Measurements from ENCODE around the gene BARHL1. TPM values are rescaled to one million over a fixed set of nuclear protein-coding genes. Genes with fewer than 3 reads are reported as not detected.

The BARHL1 gene
- polyA plus RNA-seq, 1 donor, result 0.01 TPM

DNA sequence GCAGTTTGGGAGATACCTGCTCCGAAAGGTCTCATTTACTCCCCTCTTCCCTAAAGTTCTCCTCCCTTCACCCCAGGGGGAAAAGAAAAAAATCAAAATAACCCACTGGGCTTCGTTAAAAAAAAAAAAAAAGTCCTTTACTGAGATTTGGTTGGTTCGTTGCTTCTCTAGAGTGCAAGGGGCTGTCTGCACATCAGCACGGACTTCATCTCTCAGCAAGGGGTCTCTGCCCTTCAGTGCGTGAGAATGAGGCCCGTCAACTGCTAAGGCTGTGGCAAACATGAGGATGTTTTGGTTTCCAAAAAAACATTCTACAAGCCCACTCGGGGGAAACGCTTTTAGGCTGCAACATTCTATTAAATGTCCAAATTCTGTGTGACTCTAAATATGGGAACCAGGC lies 10.0 kb downstream of the BARHL1 start:
- DNase-seq, result no peak
- no peaks in the 10 kb centered on the region for H3K4me1 ChIP-seq (ENCODE audit: control insufficient read depth, insufficient read depth, low read length)
- H3K36me3 ChIP-seq (ENCODE audit: control insufficient read depth, insufficient read depth, low read length), result peaks cover 17% of the 10 kb centered on the region
- H3K4me3 ChIP-seq (ENCODE audit: low read length), result no peak overlapping the region
- H3K9me3 ChIP-seq (ENCODE audit: control insufficient read depth, low read depth, low read length), result no peaks in the 10 kb centered on the region
- H3K27me3 ChIP-seq (ENCODE audit: control insufficient read depth, insufficient read depth, low read length), result peaks cover 50% of the 10 kb centered on the region
- WGBS (ENCODE audit: insufficient coverage, low lambda C conversion rate), result no CpG with 5 or more reads among the region's 8 CpGs
- no peak overlapping the region for H3K27ac ChIP-seq (ENCODE audit: low read length)

DNA sequence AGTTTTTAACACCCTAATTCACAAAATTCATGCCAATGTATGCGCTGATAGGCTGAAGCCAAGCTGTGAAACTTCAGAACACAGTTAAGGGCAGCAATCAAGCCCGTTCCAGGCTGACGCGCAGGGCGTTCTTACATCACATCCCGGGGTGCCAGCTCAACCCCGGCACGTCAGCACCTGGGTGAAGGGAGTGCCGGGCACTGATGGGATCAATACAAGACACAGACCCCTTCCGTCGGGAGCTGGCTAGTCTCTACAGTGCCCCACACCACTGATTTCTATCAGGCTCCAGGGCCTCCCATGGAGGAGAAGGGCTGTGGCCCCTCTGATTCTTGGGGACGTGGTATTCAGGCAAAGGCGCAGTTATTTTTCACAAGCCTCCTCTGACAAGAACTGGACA lies 12.0 kb downstream of the BARHL1 start:
- no peak for DNase-seq
- no peaks in the 10 kb centered on the region for H3K4me1 ChIP-seq (ENCODE audit: control insufficient read depth, insufficient read depth, low read length)
- H3K27ac ChIP-seq (ENCODE audit: low read length), result no peak overlapping the region
- H3K4me3 ChIP-seq (ENCODE audit: low read length), result no peak overlapping the region
- no CpG with 5 or more reads among the region's 13 CpGs for WGBS (ENCODE audit: insufficient coverage, low lambda C conversion rate)
- no peaks in the 10 kb centered on the region for H3K9me3 ChIP-seq (ENCODE audit: control insufficient read depth, low read depth, low read length)
- H3K27me3 ChIP-seq (ENCODE audit: control insufficient read depth, insufficient read depth, low read length), result peaks cover 30% of the 10 kb centered on the region
- peaks cover 18% of the 10 kb centered on the region for H3K36me3 ChIP-seq (ENCODE audit: control insufficient read depth, insufficient read depth, low read length)

DNA sequence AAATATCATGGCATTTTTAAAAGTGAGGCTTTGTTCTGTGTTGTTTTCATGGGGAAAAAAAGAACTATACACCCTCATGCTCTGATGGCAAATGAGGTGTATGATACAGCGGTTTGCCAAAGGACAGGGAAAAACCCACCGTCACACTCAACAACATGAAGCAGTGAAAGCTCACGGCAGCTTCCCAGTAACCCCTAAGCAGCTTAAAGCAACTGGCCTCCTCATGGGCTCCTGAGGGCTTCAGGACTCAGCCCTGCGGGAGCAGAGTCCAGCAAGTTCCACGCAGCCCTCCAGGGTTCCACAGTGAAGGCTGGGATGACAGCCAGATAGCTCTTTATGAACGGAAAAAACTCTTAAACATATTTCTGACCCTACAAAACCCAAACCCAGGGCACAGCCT lies 12.9 kb downstream of the BARHL1 start:
- Histone ChIP-seq H3K36me3 (ENCODE audit: control insufficient read depth, insufficient read depth, low read length) (peaks cover 25% of the 10 kb centered on the region), H3K27me3 (ENCODE audit: control insufficient read depth, insufficient read depth, low read length) (peaks cover 21% of the 10 kb centered on the region), H3K4me1 (ENCODE audit: control insufficient read depth, insufficient read depth, low read length) (no peaks in the 10 kb centered on the region), H3K9me3 (ENCODE audit: control insufficient read depth, low read depth, low read length) (no peaks in the 10 kb centered on the region), H3K4me3 (ENCODE audit: low read length) (no peak overlapping the region), H3K27ac (ENCODE audit: low read length) (no peak overlapping the region)
- WGBS (ENCODE audit: insufficient coverage, low lambda C conversion rate), result no CpG with 5 or more reads among the region's 6 CpGs
- no peak for DNase-seq

DNA sequence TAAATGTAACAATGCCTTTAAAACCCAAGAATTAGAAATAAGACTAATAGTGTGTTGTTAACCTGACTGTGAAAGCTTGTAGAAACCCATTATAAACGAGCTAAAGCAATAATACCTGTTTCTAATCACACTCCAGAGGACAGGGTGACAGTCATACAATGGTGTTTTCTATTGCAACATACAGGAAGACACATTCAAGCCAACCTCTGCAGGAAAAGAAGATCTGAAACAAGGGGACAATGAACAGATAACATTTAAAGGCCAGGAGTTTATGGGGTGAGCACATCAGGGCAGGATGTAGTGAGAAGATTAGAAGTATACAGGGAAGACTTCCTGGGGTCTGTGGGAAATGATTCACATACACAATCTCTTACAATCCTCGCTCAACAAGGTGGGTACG lies 13.8 kb downstream of the BARHL1 start:
- Histone ChIP-seq H3K4me3 (ENCODE audit: low read length) (no peak overlapping the region), H3K9me3 (ENCODE audit: control insufficient read depth, low read depth, low read length) (no peaks in the 10 kb centered on the region), H3K27ac (ENCODE audit: low read length) (no peak overlapping the region), H3K4me1 (ENCODE audit: control insufficient read depth, insufficient read depth, low read length) (no peaks in the 10 kb centered on the region), H3K36me3 (ENCODE audit: control insufficient read depth, insufficient read depth, low read length) (peaks cover 34% of the 10 kb centered on the region), H3K27me3 (ENCODE audit: control insufficient read depth, insufficient read depth, low read length) (peaks cover 14% of the 10 kb centered on the region)
- DNase-seq, result no peak
- 29% methylated on average over 1 of the region's 3 CpGs for WGBS (ENCODE audit: insufficient coverage, low lambda C conversion rate)

DNA sequence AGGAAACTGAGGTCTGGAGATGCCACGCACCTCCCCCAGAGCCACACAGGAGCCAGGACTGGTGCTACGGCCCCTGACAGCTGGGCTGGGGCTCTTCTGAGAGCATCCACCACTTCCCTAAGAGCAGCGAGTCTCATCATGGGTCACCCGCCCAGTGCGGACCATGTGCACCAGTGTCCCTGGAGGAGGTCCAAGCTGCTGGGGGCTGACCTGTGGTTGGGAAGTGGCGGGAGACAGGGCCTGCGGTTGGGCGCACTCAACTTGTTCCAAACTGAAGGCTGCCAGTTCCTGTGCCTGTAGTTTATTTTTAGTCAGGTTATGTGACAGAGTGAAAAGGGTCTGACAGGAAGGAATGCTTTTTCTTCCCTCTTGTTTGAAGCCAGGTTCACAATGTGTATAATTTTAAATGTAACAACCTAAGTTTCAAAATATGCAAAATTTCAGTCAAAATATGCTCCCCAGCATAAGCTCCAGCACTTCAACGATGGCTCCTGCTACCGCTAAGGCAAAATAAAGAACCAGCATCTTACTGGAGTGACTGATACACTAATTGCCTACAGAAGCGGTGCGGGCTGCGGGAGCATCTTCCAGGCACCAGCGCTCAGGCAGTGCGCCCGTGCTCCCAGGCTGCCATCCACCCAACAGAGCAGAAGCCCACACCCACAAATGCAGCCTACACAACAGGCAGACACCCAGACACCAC lies 14.8 kb downstream of the BARHL1 start:
- H3K4me1 ChIP-seq (ENCODE audit: control insufficient read depth, insufficient read depth, low read length), result no peaks in the 10 kb centered on the region
- H3K27me3 ChIP-seq (ENCODE audit: control insufficient read depth, insufficient read depth, low read length), result peaks cover 4% of the 10 kb centered on the region
- no peak overlapping the region for H3K27ac ChIP-seq (ENCODE audit: low read length)
- WGBS (ENCODE audit: insufficient coverage, low lambda C conversion rate), result no CpG with 5 or more reads among the region's 16 CpGs
- H3K9me3 ChIP-seq (ENCODE audit: control insufficient read depth, low read depth, low read length), result no peaks in the 10 kb centered on the region
- H3K4me3 ChIP-seq (ENCODE audit: low read length), result no peak overlapping the region
- DNase-seq, result no peak
- H3K36me3 ChIP-seq (ENCODE audit: control insufficient read depth, insufficient read depth, low read length), result peaks cover 41% of the 10 kb centered on the region

DNA sequence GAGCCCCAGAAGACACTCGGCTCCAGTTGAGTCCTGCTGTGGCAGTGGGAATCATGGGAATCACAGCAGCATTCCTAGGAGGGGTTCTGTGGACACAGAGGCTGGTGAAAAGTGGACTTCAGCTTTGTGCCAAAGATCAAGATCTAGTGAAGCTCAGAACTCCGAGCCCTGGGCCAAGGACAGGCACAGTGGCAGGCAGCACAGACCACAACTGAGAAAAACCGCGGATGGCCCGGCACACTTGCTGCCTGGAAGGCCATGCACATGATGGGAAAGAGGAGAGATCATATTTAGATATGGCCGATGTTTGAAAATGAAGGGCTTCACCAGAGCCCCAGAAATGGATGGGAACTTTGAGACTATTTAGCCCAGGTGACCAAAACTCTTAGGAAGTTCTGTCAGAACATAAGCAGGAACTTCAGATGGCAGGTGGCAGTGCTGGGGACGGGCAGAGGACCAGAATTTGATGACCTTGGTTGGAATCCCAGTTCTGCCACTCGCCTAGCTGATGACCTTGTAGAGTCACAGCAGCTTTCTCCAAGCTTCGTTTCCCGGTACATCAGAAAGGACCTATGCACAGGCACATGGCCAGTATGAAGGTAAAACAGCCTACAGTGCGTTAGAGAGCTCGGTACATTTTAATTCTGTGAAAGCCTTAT lies 18.0 kb downstream of the BARHL1 start:
- H3K9me3 ChIP-seq (ENCODE audit: control insufficient read depth, low read depth, low read length), result no peaks in the 10 kb centered on the region
- DNase-seq, result no peak
- WGBS (ENCODE audit: insufficient coverage, low lambda C conversion rate), result no CpG with 5 or more reads among the region's 12 CpGs
- H3K27ac ChIP-seq (ENCODE audit: low read length), result no peak overlapping the region
- H3K4me1 ChIP-seq (ENCODE audit: control insufficient read depth, insufficient read depth, low read length), result no peaks in the 10 kb centered on the region
- no peak overlapping the region for H3K4me3 ChIP-seq (ENCODE audit: low read length)
- peaks cover 42% of the 10 kb centered on the region for H3K36me3 ChIP-seq (ENCODE audit: control insufficient read depth, insufficient read depth, low read length)
- H3K27me3 ChIP-seq (ENCODE audit: control insufficient read depth, insufficient read depth, low read length), result no peaks in the 10 kb centered on the region

DNA sequence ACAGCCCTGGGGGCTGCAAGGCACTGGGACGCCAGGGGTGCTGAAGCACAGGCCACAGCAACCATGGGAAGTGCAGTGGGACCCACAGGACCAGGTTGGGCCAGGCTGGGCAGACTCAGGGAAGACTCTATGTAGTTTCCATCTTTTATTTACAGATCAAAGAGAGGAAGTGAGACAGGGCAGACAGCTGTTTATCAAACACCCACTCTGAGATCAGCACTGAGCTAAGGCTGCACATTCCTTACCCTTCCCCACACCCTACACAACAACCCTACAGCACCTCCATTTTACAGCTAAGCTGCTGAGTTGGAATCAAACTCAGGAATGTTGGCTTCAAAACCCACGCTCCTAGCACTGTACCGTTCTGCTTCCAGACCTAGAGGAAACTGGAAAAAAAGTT lies 19.8 kb downstream of the BARHL1 start:
- DNase-seq, result no peak
- peaks cover 50% of the 10 kb centered on the region for H3K36me3 ChIP-seq (ENCODE audit: control insufficient read depth, insufficient read depth, low read length)

DNA sequence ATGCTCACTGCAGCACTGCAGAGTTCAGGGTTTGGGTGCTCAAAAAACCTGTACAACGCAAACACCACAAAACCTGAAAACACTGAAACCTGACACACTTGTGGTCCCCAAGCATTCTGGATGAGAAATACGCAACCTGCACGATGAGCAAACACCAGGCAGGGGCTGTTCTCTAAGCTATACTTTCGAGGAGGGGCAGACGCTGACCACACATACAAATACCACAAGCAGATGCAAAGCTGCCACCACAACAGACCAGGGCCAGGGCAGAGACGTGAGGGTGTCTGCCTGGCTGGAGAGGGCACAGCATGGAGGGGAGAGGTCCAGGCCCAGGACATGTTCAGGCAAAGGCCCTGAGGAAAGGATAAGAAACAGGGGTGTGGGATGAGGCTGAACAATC lies 23.0 kb downstream of the BARHL1 start:
- no peaks in the 10 kb centered on the region for H3K4me1 ChIP-seq (ENCODE audit: control insufficient read depth, insufficient read depth, low read length)
- peaks cover 61% of the 10 kb centered on the region for H3K36me3 ChIP-seq (ENCODE audit: control insufficient read depth, insufficient read depth, low read length)
- H3K4me3 ChIP-seq (ENCODE audit: low read length), result no peak overlapping the region
- WGBS (ENCODE audit: insufficient coverage, low lambda C conversion rate), result no CpG with 5 or more reads among the region's 6 CpGs
- H3K9me3 ChIP-seq (ENCODE audit: control insufficient read depth, low read depth, low read length), result no peaks in the 10 kb centered on the region
- no peak for DNase-seq
- H3K27ac ChIP-seq (ENCODE audit: low read length), result no peak overlapping the region
- no peaks in the 10 kb centered on the region for H3K27me3 ChIP-seq (ENCODE audit: control insufficient read depth, insufficient read depth, low read length)

More for the DNA sequence above, 19.8 kb downstream of the BARHL1 start:
- Histone ChIP-seq H3K27me3 (ENCODE audit: control insufficient read depth, insufficient read depth, low read length) (no peaks in the 10 kb centered on the region), H3K4me1 (ENCODE audit: control insufficient read depth, insufficient read depth, low read length) (no peaks in the 10 kb centered on the region), H3K4me3 (ENCODE audit: low read length) (no peak overlapping the region), H3K27ac (ENCODE audit: low read length) (no peak overlapping the region), H3K9me3 (ENCODE audit: control insufficient read depth, low read depth, low read length) (no peaks in the 10 kb centered on the region)
- WGBS (ENCODE audit: insufficient coverage, low lambda C conversion rate), result no CpG with 5 or more reads among the region's 3 CpGs

DNA sequence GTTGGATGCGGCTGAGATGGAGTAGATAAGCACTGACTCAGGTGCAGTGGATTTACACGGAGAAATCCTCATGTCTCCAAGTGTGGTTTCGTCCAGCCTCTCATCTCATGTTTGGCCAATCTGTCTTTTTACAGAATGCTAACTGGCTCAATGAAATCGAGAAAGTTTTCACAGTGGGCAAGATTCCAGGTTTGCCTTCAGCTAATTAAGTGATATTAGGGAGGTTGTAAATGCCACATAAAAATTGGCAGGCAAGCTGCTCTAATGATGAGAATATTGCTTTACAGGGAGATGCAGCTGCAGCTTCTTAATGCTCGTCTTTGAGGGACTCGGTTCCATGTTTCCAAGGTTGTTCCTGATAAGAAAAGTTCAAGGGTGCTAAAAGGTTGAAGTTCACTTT lies 23.7 kb downstream of the BARHL1 start:
- H3K4me3 ChIP-seq (ENCODE audit: low read length), result no peak overlapping the region
- H3K36me3 ChIP-seq (ENCODE audit: control insufficient read depth, insufficient read depth, low read length), result peaks cover 61% of the 10 kb centered on the region
- H3K9me3 ChIP-seq (ENCODE audit: control insufficient read depth, low read depth, low read length), result no peaks in the 10 kb centered on the region
- H3K4me1 ChIP-seq (ENCODE audit: control insufficient read depth, insufficient read depth, low read length), result no peaks in the 10 kb centered on the region
- no peak for DNase-seq
- WGBS (ENCODE audit: insufficient coverage, low lambda C conversion rate), result 86% methylated on average over 1 of the region's 6 CpGs
- H3K27me3 ChIP-seq (ENCODE audit: control insufficient read depth, insufficient read depth, low read length), result no peaks in the 10 kb centered on the region
- H3K27ac ChIP-seq (ENCODE audit: low read length), result no peak overlapping the region

DNA sequence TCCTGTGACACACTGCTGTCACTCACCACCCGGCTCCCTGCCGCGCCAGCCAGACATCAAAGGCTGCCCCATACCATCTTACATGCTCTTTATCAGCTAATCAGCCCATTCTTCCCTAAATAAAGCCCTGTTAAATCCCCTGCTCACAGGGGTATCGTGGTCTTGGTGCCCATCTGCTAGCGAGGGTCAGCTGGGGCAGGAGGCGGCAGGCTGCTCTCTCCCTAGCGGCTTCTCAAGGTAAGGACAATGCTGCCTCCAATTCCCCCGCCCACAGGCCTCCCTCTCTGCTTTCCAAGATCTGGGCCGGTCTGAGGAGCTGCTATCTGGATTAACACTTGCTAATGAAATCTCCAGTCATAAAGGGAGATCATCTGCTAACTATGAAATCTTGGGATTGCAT lies 26.8 kb downstream of the BARHL1 start:
- H3K36me3 ChIP-seq (ENCODE audit: control insufficient read depth, insufficient read depth, low read length), result peaks cover 65% of the 10 kb centered on the region
- no peaks in the 10 kb centered on the region for H3K27me3 ChIP-seq (ENCODE audit: control insufficient read depth, insufficient read depth, low read length)
- no peaks in the 10 kb centered on the region for H3K9me3 ChIP-seq (ENCODE audit: control insufficient read depth, low read depth, low read length)
- no peak for DNase-seq
- H3K4me1 ChIP-seq (ENCODE audit: control insufficient read depth, insufficient read depth, low read length), result no peaks in the 10 kb centered on the region
- no peak overlapping the region for H3K27ac ChIP-seq (ENCODE audit: low read length)
- no CpG with 5 or more reads among the region's 9 CpGs for WGBS (ENCODE audit: insufficient coverage, low lambda C conversion rate)
- no peak overlapping the region for H3K4me3 ChIP-seq (ENCODE audit: low read length)

DNA sequence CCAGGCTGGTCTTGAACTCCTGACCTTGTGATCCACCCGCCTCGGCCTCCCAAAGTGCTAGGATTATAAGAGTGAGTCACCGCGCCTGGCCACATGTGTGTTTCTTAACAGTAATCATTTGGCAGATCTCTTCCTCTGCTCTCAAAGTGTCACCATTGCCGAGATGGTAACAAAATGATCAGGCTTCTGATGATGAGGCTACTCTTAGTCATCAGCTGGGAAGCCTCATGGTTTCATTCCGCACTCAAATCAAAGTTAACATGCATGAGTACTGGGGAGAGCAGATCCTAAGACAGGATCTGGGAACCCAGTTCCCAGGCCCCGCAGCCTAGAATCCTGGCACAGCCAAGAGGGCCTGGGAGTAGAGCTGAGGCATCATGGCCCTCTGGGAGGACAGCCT lies 27.4 kb downstream of the BARHL1 start:
- Histone ChIP-seq H3K36me3 (ENCODE audit: control insufficient read depth, insufficient read depth, low read length) (peaks cover 67% of the 10 kb centered on the region), H3K27me3 (ENCODE audit: control insufficient read depth, insufficient read depth, low read length) (no peaks in the 10 kb centered on the region), H3K27ac (ENCODE audit: low read length) (no peak overlapping the region), H3K4me1 (ENCODE audit: control insufficient read depth, insufficient read depth, low read length) (no peaks in the 10 kb centered on the region), H3K4me3 (ENCODE audit: low read length) (no peak overlapping the region), H3K9me3 (ENCODE audit: control insufficient read depth, low read depth, low read length) (no peaks in the 10 kb centered on the region)
- WGBS (ENCODE audit: insufficient coverage, low lambda C conversion rate), result no CpG with 5 or more reads among the region's 7 CpGs
- DNase-seq, result no peak

Data from large intestine (tissue), 3 donors.